HG03108 (cell line): ENCODE results near the gene LIMA1.
"Not testable (repeated sequence)": the region's sequence is repeated elsewhere in the genome, so short reads cannot be mapped to it uniquely, and the experiment has no call there.

ENCODE experiments used
- ATAC-seq: cut with Tn5 transposase; IDR thresholded peaks from one replicate; pipeline ENCODE4 v1.9.1; 2021; ENCODE audit warnings: moderate library complexity; ENCODE audit not compliant: unreplicated experiment

LIMA1 gene

DNA sequence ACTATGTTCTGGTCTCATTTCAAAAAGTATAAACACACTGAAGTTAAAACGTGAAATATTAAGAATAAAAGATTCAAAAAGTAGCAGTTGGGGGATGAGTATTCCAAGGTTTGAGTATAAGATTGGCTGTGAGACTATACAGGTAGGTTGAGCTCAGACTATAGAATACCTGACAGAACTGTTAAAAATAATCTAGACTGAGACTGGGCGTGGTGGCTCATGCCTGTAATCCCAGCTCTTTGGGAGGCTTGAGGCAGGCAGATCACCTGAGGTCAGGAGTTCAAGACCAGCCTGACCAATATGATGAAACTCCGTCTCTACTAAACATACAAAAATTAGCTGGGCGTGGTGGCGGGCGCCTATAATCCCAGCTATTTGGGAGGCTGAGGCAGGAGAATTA lies 64.3 kb downstream of the LIMA1 start:
- ATAC-seq: not testable (repeated sequence)

DNA sequence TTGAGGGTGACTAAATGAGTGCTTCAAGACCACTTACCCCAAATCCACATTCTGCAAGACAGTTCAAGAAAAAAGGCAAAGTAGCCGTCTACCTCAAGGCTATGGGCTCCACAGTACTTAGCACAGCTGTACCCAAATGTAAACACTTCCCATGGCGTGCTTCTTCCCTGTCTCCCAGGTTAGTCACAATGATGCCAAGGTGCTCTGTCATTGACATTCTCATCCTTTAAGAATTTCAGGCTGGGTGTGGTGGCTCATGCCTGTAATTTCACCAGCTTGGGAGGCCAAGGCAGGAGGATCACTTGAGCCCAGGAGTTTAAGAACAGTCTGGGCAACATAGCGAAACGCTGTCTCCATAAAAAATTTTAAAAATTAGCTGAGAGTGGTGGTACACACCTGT lies 64.9 kb downstream of the LIMA1 start:
- no peak for ATAC-seq

DNA sequence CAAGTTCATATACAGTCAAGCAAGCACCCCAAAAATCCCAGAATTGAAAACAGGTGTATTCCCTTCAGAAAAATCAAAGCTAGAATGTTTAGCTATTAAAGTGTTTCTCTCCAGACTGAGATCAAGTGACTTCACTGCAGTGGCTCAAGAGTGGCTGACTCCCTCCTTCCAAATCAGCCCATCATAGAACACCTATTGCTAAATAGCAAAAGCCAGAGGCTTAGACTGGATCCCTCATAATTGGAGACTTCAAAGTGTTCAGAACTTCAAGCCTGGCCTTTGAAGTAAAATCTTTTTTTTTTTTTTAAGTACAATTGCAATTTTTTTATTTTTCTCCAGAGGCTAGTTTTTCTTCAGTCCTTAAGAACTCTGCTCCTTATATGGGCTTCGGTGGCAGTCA lies 66.1 kb downstream of the LIMA1 start:
- no peak for ATAC-seq

DNA sequence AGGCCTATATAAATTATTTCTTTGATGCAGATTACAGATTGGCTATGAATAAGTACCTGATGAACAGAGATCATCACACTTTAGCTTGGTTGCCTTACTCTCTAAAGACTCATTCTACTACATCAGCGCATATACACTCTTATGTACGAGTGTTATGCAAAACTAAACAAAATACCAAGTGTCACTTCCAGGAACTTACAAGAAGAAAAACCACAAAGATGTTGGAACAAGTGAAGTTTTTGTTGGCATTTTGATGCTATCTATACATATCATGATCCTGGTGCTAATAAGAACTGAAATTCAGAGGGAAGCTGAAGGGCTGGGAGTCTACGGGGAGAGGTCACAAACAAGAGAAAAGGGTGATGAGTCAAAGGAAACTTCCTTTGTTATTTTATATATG lies 68.3 kb downstream of the LIMA1 start:
- no peak for ATAC-seq

DNA sequence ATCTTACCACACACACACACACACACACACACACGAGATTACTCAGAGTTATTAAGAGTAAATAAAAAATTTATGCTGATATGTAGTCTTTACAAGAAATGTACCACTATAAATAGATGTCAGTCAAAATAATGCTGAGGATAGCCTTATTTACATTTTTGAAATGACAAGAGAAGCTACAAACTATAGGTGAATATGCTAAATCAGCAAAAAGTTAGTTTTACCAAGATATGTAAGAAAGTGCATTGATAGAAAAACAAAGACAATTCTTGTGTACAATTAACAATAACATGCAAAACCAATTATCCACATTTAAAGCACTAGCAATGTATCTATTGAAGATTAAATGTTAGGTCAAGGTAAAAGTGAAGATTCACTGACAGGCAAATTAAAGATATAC lies 69.3 kb downstream of the LIMA1 start:
- ATAC-seq: no peak

DNA sequence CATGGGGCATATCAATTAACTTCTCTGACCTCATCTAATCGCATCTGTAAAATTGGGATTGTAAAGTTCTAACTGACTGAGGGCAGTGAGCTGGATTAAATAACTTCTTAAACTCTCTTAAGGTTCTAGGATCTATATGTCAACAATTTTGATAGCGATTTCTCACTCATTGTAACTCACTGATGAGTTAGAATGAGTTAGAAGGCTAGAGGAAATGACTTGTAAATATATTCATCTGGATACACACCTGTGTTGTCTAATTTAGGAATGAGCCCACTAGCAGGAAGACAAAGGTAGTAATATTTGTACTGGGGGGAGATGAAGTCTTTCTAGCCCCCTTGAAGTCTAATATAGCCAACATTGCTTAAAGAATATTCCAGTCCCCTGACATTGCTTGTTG lies 69.9 kb downstream of the LIMA1 start:
- no peak for ATAC-seq

DNA sequence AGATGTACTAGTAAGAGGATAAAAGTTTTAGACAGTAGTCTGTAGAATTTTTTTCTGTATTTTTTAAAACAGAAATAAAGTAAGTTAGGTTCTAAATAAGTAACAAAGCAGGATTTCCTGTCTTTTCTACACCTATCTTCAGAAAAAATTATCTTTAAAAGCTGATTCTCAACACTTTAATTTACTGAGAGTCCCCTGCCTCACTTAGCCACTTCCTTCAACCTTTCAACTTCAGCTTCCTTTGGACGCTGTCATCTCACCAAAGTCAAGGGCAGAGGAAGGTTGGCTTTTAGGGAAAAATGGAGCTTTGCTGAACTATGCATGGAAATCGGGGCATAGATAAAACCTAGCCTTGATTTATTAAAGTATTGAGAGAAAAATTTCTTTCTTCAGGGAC lies 71.3 kb downstream of the LIMA1 start:
- no peak for ATAC-seq

DNA sequence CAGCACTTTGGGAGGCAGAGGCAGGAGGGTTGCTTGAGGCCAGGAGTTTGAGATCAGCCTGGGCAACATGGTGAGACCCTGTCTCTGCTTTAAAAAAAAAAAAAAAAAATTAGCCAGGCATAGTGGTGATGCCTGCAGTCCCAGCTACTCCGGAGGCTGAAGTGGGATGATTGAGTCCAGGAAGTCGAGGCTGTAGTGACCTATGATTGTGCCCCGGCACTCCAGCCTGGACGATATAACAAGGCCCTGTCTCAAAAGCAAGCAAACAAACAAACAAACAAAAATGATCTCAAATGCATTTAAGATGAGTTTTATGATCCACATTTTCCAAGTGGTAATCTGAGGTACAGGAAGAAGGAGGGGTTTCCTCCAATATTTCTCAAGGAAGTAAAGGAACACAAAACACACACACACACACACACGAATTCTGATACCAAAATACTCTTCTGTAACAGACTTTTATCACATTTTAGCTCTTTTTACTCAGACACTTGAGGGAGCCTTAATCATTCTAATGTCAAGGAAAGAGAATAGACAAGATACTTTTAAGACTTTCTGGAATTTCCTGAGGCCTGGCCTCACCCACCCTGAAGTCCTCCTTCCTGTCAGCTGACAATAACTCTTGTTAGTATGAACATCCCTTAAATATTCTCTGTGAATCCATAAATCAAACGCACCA lies 71.8 kb downstream of the LIMA1 start:
- ATAC-seq: no peak

DNA sequence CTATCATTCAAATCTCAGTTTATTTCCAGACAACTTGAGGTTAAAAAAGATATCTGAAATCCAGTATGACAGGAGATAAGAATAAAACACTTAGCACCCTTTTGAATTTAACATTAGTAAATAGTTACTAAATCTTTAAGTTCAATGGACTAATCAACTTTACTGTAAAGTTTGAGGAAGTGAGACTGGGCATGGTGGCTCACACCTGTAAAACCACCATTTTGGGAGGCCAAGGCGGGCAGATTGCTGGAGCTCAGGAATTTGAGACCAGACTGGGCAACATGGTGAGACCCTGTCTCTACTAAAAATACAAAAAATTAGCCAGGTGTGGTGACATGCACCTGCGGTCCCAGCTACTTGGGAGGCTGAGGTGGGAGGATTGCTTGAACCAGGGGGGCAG lies 75.9 kb downstream of the LIMA1 start:
- ATAC-seq: no peak

DNA sequence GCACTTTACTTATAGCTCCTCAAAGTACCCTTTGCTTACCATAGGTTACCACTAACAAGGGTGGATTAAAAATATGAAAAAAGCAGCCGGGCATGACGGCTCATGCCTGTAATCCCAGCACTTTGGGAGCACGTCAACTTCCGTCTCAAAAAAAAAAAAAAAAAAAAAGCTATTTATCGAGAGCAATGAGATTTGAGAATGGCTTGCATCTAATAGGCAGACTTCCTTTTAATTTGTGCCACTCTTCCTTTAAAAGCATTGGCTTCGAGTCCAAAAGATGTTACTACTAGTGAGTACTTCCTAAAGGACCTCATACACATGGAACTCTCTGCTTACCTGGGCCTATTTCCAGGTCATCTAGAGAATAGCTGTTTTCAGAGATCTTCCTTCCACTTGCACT lies 77.7 kb downstream of the LIMA1 start:
- ATAC-seq: no peak

DNA sequence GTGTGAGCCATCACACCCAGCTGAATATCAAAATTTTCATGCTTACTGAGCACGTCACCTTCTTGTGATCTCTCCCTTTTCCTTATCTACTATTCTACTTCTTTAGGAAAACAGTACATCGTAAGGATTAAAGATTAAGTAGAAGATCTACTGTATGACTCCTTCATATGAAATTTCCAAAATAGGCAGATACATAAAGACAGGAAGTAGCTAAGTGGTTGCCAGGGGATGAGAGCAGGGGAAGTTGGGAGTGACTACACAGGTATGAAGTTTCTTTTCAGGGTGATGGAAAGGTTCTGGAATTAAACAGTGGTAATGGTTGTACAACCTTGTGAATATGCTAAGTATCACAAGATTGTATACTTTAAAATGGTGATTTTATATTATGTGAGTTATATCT lies 79.6 kb downstream of the LIMA1 start:
- ATAC-seq: no peak

DNA sequence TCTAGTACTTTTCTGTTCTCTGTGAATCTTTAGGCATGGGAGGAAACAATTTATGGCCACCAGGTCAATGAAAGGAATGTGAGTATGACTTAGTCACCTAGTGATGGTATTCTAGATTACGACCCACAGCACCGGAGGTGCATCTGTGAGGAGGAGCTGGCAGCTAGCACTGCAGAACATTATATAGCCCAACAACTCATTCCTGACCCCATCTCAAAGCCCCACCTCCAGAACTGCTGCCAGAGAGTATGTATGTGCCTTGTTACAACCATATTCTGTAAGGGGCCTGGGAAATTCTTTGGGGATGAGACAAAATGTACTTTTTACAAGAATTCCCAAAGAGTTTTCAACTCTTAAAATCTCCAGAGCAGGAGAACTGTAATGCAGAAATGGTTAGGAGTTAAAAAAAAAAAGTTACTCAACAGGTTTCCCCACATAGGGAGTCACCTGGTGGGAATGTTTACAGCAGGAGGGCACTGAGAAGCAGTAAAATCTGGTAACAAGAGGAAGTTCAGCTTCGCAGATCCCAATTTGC lies 81.3 kb downstream of the LIMA1 start:
- no peak for ATAC-seq

DNA sequence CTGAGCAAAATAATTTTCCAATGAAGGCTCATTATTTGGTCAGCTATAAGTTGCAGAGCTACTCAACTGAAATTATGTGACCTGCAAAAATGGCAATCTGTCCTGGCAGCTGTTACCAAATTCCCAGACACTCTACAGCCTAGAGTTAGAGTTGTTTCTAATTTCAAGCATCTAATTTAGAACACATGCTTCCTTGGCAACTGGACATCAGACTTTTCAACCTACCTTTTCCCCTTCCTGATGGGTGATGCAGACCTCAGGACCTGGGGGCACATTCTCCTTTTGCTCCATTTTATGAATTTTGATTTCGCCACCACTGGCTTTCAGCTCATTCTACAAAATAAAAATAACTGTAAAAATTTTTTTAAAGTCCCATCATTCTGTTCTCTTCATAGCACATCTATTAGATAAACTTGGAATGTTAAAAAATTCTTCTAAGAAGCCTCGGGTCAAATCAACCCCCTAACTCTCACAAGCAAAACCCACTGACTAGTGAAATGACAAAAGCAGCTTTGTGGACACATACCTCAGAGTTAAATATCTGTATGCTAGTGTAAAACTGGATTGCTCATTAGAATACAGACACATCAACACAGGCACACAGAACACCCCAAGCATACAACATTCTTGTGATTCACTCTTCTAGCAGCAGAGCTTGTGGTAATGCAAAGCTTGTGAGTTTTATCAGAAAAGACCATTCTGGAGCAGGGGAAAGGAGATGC lies 82.6 kb downstream of the LIMA1 start:
- ATAC-seq: no peak

DNA sequence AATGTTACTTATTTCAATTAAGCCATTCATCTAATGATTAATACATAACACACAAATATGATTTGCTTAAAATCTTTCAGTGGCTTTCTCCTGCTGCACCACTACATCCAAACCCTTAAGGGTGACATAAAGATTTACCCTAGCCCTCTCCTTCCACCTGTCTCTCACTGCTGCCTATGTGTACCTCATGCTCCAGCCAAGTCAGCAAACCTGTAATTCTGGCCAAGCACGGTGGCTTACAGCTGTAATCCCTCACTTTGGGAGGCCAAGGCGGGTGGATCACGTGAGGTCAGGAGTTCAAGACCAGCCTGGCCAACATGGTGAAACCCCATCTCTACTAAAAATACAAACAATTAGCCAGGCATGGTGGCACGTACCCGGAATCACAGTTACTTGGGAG lies 84.5 kb downstream of the LIMA1 start:
- ATAC-seq: no peak

DNA sequence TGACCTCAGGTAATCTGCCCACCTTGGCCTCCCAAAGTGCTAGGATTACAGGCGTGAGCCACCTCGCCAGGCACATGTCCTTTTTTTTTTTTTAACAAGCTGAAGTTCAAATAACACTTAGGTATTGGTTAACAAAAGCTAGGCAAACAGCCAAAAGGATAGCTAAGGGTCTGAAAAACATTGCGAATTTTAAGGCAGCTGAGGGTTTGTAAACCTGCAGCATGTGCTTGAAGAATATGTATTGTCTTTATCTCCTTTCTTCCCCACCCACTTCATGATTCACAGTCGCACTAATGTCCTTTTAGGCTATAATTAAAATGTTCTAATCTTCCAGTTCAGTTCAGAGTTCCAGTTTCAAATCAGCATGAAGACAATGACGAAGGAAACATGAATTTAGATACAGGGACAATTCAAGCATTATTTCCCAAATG lies 86.0 kb downstream of the LIMA1 start:
- no peak for ATAC-seq

DNA sequence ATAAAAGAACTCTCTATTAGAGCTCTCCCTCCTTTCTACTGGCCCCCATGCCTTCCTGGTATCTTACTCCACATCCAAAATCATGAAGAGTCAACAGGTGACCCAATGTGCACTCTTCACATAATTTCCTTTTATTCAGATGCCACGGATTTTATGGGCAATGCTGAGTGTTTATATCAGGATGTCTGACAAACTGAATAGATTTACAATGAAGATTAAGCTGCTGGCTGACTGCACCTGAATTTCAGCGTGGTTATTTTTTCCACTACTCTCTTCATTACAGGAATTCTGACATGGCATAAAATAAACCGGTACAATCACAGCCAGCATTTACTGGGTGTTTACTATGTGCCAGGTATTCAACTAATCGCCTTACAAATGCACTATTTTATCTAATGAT lies 86.8 kb downstream of the LIMA1 start:
- ATAC-seq: no peak

DNA sequence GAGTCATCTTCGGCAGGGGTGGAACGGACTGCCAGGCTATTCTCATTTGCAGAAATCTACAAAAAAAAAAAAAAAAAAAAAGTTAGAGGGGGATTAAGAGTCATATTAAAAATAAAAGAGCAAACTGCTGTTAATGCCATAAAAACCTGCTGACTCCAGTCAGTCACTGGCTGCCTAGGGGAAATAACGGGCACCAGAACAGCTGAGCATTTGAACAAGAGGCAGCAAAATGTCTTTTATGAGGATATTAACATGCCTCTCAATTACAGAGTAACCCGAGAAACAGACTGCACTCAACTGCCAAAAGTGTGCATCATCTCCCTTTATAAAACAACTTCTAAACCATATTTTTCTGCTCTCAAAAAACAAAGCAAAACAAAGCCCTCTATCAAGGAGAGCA lies 87.5 kb downstream of the LIMA1 start:
- ATAC-seq: no peak

DNA sequence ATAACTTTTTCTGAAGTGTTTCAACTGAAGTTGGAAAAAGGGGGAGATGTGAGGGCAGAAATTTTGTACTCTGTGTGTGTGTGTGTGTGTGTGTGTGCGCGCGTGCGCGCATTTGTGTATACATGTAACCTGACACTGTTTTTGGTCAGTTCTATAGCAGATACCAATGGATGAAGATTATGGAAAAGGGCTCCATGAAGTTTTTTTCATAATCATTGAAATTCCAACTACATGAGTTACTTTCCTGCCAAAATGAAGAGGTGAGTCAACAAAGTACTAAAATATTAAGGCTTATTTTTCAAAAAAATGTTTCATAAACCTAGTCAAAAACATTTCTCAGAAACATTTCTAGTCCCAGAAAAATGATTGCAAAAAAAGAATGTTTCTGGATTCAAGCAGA lies 90.4 kb downstream of the LIMA1 start:
- no peak for ATAC-seq

DNA sequence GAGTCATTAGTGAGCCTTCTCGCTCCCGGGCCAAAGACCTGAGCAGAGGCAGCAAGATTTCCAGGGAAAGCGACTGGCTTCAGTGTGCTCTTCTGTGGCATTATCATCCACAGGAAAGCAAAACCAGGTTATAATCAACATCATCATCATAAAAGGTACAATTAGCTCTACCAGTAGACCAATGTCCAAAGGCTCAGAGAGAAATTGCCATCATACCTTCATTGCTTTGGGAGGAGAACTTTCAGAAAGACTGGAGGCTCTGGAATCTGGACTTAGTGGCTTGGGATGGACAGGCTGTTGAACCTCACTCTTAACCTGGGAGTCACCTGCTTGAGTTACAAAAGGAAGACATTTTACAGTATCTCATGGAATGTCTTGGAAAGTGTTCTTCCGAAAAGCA lies 91.1 kb downstream of the LIMA1 start:
- no peak for ATAC-seq

DNA sequence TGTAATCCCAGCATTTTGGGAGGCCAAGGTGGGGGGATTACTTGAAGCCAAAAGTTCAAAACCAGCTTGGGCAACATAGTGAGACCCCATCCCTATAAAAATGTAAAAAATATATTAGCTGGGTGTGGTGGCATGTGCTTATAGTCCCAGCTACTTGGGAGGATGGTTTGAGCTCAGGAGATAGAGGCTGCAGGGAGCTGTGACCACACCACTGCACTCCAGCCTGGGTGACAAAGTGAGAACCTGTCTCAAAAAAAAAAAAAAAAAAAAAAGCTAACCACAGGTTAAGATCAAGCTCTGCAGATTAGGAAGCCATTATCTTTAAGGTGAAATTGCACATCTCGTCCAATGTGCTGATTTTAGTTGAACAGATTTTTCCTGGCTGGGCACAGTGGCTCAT lies 92.5 kb downstream of the LIMA1 start:
- ATAC-seq: no peak

DNA sequence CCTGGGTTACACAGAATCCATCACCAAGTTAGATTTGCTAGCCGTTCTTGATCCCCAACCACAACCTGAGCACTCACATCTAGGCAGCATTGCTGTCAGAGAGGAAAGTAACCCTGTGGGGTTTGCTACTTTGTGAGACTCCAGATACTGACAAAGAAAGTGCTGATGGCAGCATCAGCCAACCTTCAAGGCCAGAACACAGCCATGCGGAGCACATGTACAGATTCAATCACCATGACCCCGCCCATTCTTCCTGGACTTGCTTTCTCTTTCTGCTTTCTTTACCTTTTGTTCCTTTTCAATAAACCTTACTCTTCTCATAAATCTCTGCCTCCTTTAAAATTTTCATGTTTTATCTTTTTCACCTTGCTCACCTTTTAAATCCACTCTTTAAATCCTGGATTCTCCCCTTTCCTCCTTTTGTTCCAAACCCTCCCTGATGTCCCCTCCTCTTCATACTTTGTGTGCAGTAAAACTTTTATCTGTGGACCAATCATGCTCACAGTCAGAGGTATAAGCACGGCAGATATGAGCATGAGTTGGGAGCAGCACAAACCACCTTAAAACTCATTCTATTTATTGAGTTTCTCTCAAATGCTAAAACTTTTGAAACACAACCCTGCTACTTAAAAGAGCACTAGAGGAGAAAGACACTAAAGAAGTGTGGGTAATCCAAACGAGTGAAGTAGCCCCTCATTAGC lies 94.3 kb downstream of the LIMA1 start:
- no peak for ATAC-seq

DNA sequence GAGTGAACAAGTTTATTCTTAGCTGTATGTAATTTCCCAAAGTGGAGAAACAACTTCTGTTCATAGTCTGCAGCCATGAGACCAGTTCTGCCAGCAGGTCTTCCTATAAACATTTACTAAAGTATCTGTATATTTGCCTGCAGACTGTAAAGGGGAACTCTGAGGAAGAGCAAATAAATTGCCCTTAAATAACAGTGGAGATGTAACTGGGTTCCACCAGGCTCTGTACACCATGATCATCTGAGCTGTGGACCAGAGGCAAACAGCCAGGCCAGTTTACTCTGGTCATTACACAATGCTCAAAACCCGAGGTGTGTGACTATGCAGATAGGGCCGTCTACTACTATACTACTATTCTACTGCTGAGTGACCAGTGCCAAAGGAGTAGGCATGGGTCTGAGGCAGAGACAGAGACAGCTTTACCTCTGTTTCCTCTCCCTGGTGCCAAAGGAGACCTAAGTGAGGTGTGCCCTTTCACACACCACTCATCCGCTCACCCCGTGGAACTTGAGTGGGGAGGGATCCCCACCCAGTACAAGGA lies 95.0 kb downstream of the LIMA1 start:
- ATAC-seq: no peak
